ENCODE results near the gene SPPL3.

DNA sequence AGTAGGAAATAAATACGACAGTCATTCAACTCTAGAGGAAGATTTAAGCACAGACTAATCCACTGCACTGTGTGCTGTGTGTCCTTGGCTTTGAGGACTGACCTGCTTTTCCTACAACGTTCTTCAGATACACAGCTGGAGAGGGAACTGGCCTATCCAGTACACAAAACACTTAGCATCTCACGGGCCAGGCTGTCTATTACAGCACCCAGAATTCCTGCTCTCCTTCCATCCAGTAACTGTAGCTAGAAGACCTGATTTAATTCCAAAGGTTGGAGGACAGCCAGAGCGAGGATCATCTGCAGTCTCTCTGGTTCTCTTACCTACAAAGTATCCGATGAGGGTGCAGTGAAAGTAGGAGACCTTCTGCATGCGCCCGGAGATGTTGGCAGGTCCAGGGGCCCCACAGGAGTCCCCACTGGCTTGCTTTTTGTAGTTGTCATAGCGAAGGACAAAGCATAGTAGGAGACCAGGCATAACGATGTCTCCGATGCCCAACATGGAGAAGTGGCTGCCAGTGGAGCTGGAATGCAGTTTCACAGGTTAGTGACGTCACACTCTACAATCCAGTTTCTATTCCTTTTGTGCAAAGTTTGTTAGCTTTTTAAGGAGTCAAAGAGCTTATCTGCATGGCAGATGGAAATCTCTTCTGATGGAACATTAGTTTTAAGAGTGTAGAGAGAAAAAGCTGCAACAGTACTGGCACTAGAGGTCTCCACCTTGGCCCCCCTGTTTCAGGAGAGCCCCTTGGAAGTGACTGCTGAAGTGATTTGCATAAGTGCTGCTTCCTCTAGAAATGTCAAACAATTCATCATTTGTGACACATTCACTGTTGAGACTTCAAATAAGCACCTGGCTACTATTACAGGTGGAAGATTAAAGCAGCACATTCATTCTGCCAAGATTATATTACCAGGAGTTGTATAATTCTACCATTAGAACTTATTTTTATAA is 136.8 kb downstream of the SPPL3 start:
- no peak for TF ChIP-seq SIN3A (IDR thresholded peaks at IDR 0.05; ENCODE audit: borderline replicate concordance, low read depth, low read length)
- no peak for TF ChIP-seq EZH2phosphoT487 (IDR thresholded peaks at IDR 0.05; ENCODE audit: borderline replicate concordance, low read depth)
- TF ChIP-seq, protein P1, sequence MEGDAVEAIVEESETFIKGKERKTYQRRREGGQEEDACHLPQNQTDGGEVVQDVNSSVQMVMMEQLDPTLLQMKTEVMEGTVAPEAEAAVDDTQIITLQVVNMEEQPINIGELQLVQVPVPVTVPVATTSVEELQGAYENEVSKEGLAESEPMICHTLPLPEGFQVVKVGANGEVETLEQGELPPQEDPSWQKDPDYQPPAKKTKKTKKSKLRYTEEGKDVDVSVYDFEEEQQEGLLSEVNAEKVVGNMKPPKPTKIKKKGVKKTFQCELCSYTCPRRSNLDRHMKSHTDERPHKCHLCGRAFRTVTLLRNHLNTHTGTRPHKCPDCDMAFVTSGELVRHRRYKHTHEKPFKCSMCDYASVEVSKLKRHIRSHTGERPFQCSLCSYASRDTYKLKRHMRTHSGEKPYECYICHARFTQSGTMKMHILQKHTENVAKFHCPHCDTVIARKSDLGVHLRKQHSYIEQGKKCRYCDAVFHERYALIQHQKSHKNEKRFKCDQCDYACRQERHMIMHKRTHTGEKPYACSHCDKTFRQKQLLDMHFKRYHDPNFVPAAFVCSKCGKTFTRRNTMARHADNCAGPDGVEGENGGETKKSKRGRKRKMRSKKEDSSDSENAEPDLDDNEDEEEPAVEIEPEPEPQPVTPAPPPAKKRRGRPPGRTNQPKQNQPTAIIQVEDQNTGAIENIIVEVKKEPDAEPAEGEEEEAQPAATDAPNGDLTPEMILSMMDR (IDR thresholded peaks at IDR 0.05): no peak
- TF ChIP-seq EP300 (IDR thresholded peaks at IDR 0.05; ENCODE audit: borderline replicate concordance in 1 of 2, low read depth in 1 of 2, low read length in 1 of 2): no peak
- TF ChIP-seq, protein P2, sequence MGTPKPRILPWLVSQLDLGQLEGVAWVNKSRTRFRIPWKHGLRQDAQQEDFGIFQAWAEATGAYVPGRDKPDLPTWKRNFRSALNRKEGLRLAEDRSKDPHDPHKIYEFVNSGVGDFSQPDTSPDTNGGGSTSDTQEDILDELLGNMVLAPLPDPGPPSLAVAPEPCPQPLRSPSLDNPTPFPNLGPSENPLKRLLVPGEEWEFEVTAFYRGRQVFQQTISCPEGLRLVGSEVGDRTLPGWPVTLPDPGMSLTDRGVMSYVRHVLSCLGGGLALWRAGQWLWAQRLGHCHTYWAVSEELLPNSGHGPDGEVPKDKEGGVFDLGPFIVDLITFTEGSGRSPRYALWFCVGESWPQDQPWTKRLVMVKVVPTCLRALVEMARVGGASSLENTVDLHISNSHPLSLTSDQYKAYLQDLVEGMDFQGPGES (IDR thresholded peaks at IDR 0.05; ENCODE audit: low read depth, low read length): no peak
- TF ChIP-seq, protein P3, sequence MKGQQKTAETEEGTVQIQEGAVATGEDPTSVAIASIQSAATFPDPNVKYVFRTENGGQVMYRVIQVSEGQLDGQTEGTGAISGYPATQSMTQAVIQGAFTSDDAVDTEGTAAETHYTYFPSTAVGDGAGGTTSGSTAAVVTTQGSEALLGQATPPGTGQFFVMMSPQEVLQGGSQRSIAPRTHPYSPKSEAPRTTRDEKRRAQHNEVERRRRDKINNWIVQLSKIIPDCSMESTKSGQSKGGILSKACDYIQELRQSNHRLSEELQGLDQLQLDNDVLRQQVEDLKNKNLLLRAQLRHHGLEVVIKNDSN (IDR thresholded peaks at IDR 0.05; ENCODE audit: borderline replicate concordance, low read depth): no peak
- no peak for TF ChIP-seq RCOR1 (IDR thresholded peaks at IDR 0.05; ENCODE audit: low read length)
- TF ChIP-seq GABPA (IDR thresholded peaks at IDR 0.05; ENCODE audit: low read depth): no peak
- no peak for TF ChIP-seq SMC3 (IDR thresholded peaks at IDR 0.05; ENCODE audit: low read depth, low read length)
- no peak for TF ChIP-seq TAF1 (IDR thresholded peaks at IDR 0.05; ENCODE audit: borderline replicate concordance, low read depth, low read length)
- TF ChIP-seq RAD21 (IDR thresholded peaks at IDR 0.05; ENCODE audit: low read length): no peak
- TF ChIP-seq POLR2AphosphoS5 (IDR thresholded peaks at IDR 0.05; ENCODE audit: low read depth, low read length): no peak
